Measurements from ENCODE around the gene IRF2BPL.

The IRF2BPL gene

DNA sequence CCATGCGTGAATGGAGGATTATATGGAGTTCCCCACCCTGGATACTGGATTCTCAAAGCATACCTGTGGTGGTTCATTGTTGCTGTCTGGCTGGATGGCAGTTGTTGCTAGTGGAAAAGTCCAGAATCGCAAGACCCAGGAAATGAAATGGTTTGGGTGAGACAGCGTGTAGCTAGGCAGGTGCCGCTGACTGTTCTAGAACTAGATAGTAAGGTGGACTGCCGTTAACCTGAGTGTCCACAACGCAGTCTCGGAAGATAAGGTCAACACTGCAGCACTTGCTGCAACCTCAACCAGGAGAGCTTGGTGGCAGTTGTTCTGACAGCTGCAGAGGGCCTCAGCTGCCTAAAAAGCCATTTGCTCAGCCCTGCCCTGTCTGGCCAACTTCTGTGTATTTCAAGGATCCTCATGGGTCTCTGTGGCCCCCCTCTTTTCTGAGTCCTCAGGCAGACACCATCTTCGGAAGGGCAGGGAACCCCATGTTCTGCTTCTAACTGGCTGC, 15.5 kb upstream of the IRF2BPL start:
- TF ChIP-seq GATA1 (IDR thresholded peaks at IDR 0.05; ENCODE audit: low read depth, low read length) (no peak), POLR2A (IDR thresholded peaks at IDR 0.05; ENCODE audit: low read length) (no peak)
- DNase-seq, result peak; percentile 43 to 50

DNA sequence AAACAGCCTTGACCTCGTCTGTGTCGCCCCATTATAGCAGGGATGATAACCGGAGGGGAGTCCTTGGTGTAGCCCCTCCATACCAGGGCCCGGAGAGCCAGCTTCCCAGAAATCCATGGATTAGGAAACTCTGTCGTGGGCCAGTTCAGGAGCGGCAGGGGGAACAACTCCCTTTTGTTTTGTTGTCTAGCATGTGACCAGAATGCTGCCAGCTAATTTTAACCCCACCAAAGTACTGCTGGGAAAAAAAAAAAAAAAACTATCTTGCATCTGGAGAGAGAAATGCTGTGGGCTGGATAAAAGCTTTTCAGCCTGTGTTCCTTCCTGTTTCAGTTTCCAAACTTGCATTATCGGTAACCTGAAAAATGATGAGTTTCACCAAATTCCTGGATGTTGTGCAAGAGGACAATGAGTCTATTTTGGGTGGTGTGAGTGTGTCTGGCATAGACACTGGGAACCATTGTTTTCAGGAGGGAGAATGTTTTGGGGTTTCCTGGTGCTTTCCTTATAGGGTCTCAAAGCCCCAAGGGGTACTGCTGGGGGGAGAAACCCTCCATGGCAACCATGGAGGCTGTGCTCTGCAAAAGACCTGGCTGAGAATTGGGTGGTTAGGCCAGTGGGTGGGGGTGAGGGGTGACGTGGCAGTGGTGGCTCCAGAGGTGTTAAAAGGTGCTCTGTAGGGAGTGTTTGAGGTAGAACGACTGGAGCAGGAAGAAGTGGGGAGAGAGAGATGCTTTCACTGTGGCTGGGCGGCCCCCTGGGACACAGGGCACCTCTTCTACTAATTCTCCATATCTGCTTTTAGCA, 14.9 kb upstream of the IRF2BPL start:
- DNase-seq, result peak; percentile 73 to 76
- TF ChIP-seq POLR2A (IDR thresholded peaks at IDR 0.05; ENCODE audit: low read length), result no peak
- TF ChIP-seq GATA1 (IDR thresholded peaks at IDR 0.05; ENCODE audit: low read depth, low read length), result no peak

DNA sequence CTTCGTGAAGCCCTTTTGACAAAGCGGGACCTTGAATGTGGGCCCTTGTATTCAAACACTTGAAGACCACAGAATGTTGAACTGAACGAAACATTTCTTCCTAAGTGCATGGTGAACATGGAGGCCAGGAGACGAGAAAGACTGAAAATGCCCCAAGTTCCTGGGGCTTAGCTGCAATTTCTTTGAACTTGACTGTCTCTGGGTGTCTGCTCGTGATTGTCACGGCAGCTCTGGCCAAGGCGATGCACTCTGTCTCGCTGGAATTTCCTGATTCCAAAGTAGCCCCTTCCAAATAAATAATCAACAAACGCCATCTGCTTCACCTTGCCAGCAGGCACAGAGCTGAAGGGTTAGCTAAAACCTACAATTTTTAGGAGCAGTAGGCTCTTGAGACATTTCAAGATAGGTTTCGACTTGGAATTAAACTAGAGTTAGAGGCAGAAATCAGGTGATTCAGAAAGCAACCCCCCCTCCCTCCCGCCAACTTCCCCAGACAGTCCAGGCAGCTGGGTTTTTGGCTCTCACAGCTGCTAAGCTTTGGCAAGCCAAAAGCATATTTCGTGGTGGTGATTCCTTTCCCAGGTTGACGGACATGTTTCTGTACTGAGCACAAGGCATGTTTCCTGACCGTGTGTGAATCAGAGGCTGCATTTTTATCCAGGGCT, 13.5 kb upstream of the IRF2BPL start:
- TF ChIP-seq GATA1 (IDR thresholded peaks at IDR 0.05; ENCODE audit: low read depth, low read length), result no peak
- TF ChIP-seq POLR2A (IDR thresholded peaks at IDR 0.05; ENCODE audit: low read length), result no peak
- DNase-seq, result peak; percentile 59 to 66

DNA sequence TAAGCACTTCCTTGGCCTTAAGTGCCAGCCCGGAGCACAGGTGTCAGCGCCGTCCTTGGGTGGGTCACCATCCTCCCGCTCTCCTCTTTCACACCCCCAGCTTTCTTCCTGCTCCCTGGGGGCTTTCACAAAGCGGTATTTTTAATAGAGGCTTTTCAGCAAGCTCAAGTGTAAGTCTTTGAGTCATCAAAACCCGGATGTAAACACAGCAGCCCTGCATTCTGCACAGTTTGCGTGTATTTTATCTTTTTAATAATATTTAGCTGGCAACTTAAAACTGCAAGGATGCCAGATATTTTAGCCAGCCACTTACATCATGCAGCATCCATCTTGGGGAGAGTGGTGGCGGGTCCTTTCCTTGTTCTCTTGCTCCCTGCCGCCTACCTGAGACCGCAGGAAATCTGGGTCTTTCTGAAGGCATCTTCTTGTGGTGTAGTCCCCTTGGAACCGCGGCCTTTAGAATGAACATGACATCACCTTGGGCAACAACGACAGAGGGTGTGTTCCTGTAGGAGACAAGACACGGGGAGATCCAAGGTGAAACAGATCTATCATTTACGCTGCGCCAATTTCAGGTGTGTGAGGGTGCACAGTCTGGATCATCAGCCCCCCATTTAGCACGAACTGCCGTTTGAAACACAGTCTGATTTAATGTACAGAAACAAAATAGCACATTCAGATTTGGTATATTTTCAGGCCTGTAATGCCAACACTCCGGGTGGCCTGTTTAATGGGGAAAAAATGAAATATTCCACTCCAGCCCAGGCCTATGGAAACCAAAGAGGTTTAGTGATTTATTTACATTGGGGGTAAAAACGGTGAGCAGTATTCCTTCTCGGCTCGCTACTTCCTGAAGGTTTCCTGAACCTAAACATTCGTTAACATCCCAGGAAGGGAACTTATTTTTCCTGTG, 12.5 kb upstream of the IRF2BPL start:
- TF ChIP-seq GATA1 (IDR thresholded peaks at IDR 0.05; ENCODE audit: low read depth, low read length) (no peak), POLR2A (IDR thresholded peaks at IDR 0.05; ENCODE audit: low read length) (no peak)
- peak in 1 of 2 experiments; percentile 81 for DNase-seq

DNA sequence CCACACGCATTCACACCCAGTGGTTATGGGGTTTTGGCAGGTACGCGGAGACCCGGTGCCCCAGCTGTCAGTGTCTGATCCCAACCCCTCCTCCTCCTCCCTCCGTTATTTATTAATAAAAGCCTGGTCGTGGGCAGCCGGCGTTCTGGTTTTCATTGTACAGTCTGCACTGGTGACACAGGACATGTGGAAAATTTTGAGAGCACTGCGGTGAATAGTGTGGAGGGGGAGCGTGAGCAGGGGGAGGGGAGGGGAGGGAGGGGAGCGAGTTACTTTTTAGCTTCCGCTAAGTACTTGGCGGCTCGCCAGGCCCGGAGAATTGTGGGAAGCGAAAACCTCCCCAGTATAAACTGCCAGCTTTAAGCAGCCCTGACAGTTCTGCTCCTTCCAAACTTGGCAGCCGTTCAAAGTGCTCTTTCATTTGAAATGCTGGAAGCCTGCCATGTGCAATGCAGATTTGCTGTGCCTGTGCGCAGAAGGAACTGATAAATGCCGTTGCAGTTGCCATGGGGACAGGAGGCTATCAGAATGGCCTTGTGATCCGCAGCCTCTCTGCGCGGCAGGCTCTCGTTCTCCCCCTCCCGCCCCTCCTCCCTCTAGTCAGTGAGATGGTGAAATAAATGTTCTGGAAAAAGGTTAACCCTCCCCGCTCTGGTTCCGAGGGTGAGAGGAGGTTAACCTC, 11.7 kb upstream of the IRF2BPL start:
- DNase-seq, result peak; percentile 100
- peak; percentile 21 for TF ChIP-seq GATA1 (IDR thresholded peaks at IDR 0.05; ENCODE audit: low read depth, low read length)
- peak; percentile 46 for TF ChIP-seq POLR2A (IDR thresholded peaks at IDR 0.05; ENCODE audit: low read length)

DNA sequence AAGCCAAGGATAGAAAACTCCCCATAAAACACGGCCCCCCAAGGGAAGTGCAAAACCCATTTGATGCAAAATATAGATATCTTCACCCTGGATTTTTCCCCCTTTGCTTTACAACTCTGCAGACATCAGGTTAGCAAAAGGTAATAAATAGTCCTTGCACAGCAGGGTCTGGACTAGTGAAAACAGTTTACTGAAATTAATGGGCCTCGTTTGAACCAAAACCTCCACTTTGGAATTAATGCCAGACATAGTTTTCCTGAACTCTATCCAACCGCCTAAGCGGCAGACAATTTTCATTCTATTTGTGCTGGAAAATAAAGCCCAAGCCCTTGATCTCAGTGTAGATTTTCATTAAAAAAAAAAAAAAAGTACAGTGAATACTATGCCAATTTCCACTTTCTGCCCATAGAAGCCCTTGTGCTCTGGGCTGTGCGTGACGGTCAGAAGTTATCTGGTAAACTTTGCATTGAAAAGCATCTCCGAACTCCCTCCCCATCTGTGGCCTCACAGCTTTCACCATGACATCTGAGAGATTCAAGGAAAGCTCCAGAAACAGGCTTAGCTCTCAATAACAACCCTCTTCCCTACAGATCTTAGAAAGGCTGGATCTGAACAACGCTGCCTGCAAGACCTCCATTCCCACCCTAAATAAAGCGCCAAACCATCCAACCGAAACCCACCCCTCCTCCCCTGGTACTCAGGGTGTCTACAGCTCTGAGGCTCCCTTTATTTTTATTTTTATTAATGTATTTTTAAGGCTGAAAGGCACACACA, 11.0 kb upstream of the IRF2BPL start:
- TF ChIP-seq GATA1 (IDR thresholded peaks at IDR 0.05; ENCODE audit: low read depth, low read length) (no peak), POLR2A (IDR thresholded peaks at IDR 0.05; ENCODE audit: low read length) (no peak)
- DNase-seq, result peak; percentile 74

DNA sequence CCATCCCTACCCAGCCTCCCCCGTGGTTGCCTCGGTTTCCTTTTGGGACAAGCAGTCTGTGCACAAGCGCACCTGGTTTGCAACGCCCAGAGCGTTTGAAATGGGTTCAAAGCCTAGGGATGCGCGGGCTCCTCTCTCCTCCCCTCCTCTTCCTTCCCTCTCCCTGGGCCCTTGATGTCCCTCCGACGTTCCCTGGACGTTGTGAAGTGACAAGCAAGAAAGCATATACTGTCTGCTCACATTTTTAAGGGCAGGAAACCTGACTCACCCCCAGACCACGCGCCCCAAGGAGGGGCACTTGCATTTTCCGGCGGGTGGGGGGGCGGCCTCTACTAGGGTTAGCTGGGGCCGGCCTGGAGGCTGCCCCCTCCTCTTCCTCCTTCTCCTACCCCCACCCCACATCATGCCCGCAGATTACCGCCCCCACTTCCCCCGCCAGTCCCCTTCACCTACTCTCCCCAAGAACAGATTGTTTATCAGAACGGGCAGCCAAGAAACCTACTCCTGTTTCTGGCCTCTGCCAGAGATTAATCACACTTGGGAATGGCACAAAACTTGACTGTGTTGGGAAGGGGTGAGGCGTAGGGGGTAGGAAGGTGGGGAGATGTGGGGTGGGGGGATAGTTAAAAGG, 9.5 kb upstream of the IRF2BPL start:
- DNase-seq, result peak; percentile 36 to 47

DNA sequence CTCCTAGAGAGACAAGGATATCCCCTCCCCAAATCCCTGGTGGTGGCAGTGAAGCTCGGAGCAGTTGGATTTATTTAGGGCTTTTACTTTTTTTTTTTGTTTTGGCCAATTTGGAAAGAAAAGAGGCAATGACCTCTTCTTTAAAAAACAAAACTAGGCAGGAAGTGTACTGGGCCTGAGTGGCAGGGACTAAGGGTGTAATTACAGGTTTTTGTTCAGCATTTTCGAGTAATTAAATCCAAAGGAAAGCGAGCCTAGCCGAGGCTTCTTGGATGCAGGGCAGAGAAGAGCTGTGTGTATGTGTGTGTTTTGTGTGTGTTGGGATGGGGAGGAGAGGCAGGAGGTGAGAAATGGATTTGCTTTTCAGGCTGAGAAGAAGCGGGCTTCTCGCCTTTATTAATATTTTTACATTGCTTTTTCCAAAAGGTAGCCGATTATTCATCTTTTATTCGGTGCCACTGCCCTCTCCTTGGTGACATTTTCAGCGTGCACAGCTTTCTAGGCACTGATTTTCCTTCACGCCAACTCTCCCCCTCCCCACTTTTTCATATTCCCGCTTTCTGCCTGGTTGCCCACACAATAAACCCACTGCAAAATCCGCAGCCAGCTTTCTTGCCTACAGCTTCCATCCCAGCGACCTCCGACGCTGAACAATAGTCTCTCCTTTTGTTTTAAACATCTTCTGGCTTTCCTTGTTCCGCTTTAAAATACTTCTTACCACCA, 8.9 kb upstream of the IRF2BPL start:
- TF ChIP-seq POLR2A (IDR thresholded peaks at IDR 0.05; ENCODE audit: low read length), result no peak
- DNase-seq, result no peak

More for the DNA sequence above, 9.5 kb upstream of the IRF2BPL start:
- no peak for TF ChIP-seq POLR2A (IDR thresholded peaks at IDR 0.05; ENCODE audit: low read length)
- TF ChIP-seq GATA1 (IDR thresholded peaks at IDR 0.05; ENCODE audit: low read depth, low read length), result no peak

DNA sequence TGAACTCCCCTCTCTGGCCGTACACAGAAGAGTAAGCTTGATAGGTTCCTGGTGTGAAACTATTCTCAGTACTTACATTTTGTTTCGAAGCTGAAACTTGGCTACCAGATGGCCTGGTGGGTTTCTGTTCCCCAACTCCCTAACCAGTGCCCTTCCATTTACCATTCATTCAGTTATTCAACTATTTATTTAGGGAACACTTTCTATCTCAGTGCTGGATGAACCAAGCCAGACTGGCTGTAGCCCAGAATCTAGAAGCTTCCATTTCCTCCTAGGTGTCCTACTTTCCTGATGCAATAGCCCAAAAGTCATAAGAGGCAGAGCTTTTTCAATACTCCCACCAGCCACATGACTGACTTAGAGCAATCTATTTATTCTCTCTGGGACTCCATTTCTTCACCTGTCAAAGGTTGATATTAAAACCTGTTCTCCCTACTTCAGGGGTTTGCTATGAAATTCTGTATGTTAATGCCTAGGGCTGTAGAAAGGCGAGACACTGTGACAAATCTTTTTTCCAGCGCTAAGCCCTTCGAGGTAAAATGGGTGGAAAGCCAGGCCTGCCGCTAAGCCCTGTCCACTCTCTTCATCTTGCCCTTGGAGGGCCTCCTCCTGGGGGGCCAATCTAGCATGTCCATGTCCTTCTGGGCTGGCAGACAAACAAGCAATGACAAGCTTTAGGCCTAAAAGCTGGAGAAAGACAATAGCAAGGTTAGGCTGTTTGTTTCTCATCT, 8.1 kb upstream of the IRF2BPL start:
- DNase-seq, result no peak
- no peak for TF ChIP-seq GATA1 (IDR thresholded peaks at IDR 0.05; ENCODE audit: low read depth, low read length)
- no peak for TF ChIP-seq POLR2A (IDR thresholded peaks at IDR 0.05; ENCODE audit: low read length)

DNA sequence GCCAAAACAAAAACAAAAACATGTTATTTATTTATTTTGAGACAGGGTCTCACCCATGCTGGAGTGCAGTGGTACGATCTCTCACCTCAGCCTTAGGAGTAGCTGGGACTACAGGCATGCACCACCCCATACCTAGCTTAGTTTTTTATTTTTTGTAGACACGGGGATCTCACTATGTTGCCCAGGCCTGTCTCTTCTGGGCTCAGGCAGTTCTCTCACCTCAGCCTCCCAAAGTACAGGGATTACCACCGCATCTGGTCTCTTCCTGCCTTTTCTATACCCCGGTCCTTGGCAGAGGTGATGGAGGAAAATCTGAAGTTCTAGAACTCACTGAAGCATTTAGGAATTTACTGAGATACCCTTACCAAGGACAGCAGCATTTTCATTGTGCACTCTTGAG, 6.8 kb upstream of the IRF2BPL start:
- DNase-seq, result no peak
- TF ChIP-seq POLR2A (IDR thresholded peaks at IDR 0.05; ENCODE audit: low read length), result no peak
- no peak for TF ChIP-seq GATA1 (IDR thresholded peaks at IDR 0.05; ENCODE audit: low read depth, low read length)

All from erythroblast (primary cell).